Neuron (in vitro differentiated cells): ENCODE measurements around the gene KLHL29.

Experiments used
- H2AFZ ChIP-seq: one replicate; pipeline ENCODE4 v1.6.1; 2013; ENCODE audit warnings: low read depth, mild to moderate bottlenecking, inconsistent platforms, low read length, moderate library complexity
- H3K27me3 ChIP-seq: one replicate; pipeline ENCODE4 v1.6.1; 2013; ENCODE audit warnings: low read length; ENCODE audit not compliant: insufficient read depth
- H3K36me3 ChIP-seq: one replicate; pipeline ENCODE4 v1.6.1; 2013; ENCODE audit warnings: low read length; ENCODE audit not compliant: insufficient read depth
- H3K4me1 ChIP-seq: one replicate; pipeline ENCODE4 v1.6.1; 2013; ENCODE audit warnings: low read length; ENCODE audit not compliant: insufficient read depth
- H3K4me3 ChIP-seq: 2 replicates; pipeline ENCODE4 v1.5.1; 2013; ENCODE audit warnings: mild to moderate bottlenecking, low read length, moderate library complexity
- H3K9me3 ChIP-seq: one replicate; pipeline ENCODE4 v1.6.1; 2013; ENCODE audit warnings: low read length

KLHL29 gene

GRCh38 chr2:23411752-23412431, 26.9 kb downstream of the KLHL29 start:
- Histone ChIP-seq H3K36me3 (no peaks in the 10 kb centered on the region), H3K4me1 (no peaks in the 10 kb centered on the region), H3K27me3 (no peaks in the 10 kb centered on the region), H2AFZ (no peak overlapping the region), H3K4me3 (no peak overlapping the region), H3K9me3 (no peaks in the 10 kb centered on the region)

GRCh38 chr2:23412556-23413155, 27.7 kb downstream of the KLHL29 start:
- Histone ChIP-seq H3K9me3 (no peaks in the 10 kb centered on the region), H2AFZ (no peak overlapping the region), H3K4me3 (no peak overlapping the region), H3K4me1 (no peaks in the 10 kb centered on the region), H3K27me3 (no peaks in the 10 kb centered on the region), H3K36me3 (no peaks in the 10 kb centered on the region)

GRCh38 chr2:23413641-23414040, 28.7 kb downstream of the KLHL29 start:
- Histone ChIP-seq H3K27me3 (no peaks in the 10 kb centered on the region), H3K9me3 (no peaks in the 10 kb centered on the region), H3K4me3 (no peak overlapping the region), H3K4me1 (no peaks in the 10 kb centered on the region), H3K36me3 (no peaks in the 10 kb centered on the region), H2AFZ (no peak overlapping the region)

- H3K4me1 ChIP-seq, result no peaks in the 10 kb centered on the region
- H3K27me3 ChIP-seq, result no peaks in the 10 kb centered on the region
- no peak overlapping the region for H3K4me3 ChIP-seq
- no peaks in the 10 kb centered on the region for H3K9me3 ChIP-seq
- H3K36me3 ChIP-seq, result no peaks in the 10 kb centered on the region
- H2AFZ ChIP-seq, result no peak overlapping the region
These were observed 29.1 kb downstream of the KLHL29 start for GRCh38 chr2:23414106-23414505.

GRCh38 chr2:23414871-23415270, 29.9 kb downstream of the KLHL29 start:
- no peaks in the 10 kb centered on the region for H3K9me3 ChIP-seq
- no peak overlapping the region for H2AFZ ChIP-seq
- H3K27me3 ChIP-seq, result no peaks in the 10 kb centered on the region
- no peak overlapping the region for H3K4me3 ChIP-seq
- H3K36me3 ChIP-seq, result no peaks in the 10 kb centered on the region
- peaks cover 6% of the 10 kb centered on the region for H3K4me1 ChIP-seq

- peaks cover 7% of the 10 kb centered on the region for H3K4me1 ChIP-seq
- no peaks in the 10 kb centered on the region for H3K9me3 ChIP-seq
- H2AFZ ChIP-seq, result no peak overlapping the region
- H3K36me3 ChIP-seq, result no peaks in the 10 kb centered on the region
- H3K4me3 ChIP-seq, result no peak overlapping the region
- no peaks in the 10 kb centered on the region for H3K27me3 ChIP-seq
These were observed 32.3 kb downstream of the KLHL29 start for GRCh38 chr2:23417310-23417709.

GRCh38 chr2:23418056-23418455, 33.1 kb downstream of the KLHL29 start:
- H3K36me3 ChIP-seq, result no peaks in the 10 kb centered on the region
- H3K4me3 ChIP-seq, result no peak overlapping the region
- peaks cover 10% of the 10 kb centered on the region for H3K4me1 ChIP-seq
- H2AFZ ChIP-seq, result no peak overlapping the region
- H3K9me3 ChIP-seq, result no peaks in the 10 kb centered on the region
- no peaks in the 10 kb centered on the region for H3K27me3 ChIP-seq

GRCh38 chr2:23418461-23418911, 33.5 kb downstream of the KLHL29 start:
- H2AFZ ChIP-seq, result no peak overlapping the region
- H3K4me3 ChIP-seq, result no peak overlapping the region
- no peaks in the 10 kb centered on the region for H3K9me3 ChIP-seq
- no peaks in the 10 kb centered on the region for H3K36me3 ChIP-seq
- no peaks in the 10 kb centered on the region for H3K27me3 ChIP-seq
- H3K4me1 ChIP-seq, result peaks cover 10% of the 10 kb centered on the region

GRCh38 chr2:23419171-23420090, 34.5 kb downstream of the KLHL29 start:
- H3K4me3 ChIP-seq, result no peak overlapping the region
- no peaks in the 10 kb centered on the region for H3K9me3 ChIP-seq
- peaks cover 10% of the 10 kb centered on the region for H3K4me1 ChIP-seq

GRCh38 chr2:23420091-23420839, 35.3 kb downstream of the KLHL29 start:
- Histone ChIP-seq H2AFZ (no peak overlapping the region), H3K4me1 (peaks cover 10% of the 10 kb centered on the region), H3K27me3 (no peaks in the 10 kb centered on the region), H3K4me3 (no peak overlapping the region), H3K9me3 (no peaks in the 10 kb centered on the region), H3K36me3 (no peaks in the 10 kb centered on the region)

More at GRCh38 chr2:23419171-23420090, 34.5 kb downstream of the KLHL29 start:
- H3K27me3 ChIP-seq, result no peaks in the 10 kb centered on the region
- no peaks in the 10 kb centered on the region for H3K36me3 ChIP-seq
- no peak overlapping the region for H2AFZ ChIP-seq

GRCh38 chr2:23420840-23421476, 36.0 kb downstream of the KLHL29 start:
- Histone ChIP-seq H3K4me1 (peaks cover 10% of the 10 kb centered on the region), H3K9me3 (no peaks in the 10 kb centered on the region), H2AFZ (no peak overlapping the region), H3K36me3 (no peaks in the 10 kb centered on the region), H3K27me3 (no peaks in the 10 kb centered on the region), H3K4me3 (no peak overlapping the region)
